Stomach (tissue), 4 donors: ENCODE data around the gene ZBTB43.

Experiments
- POLR2A ChIP-seq, 4 donors: fragments of 450-650 bp; IDR thresholded peaks; one replicate each; pipeline ENCODE4 v1.6.1; 2016; ENCODE audit warnings: antibody characterized with exemption in 4 of 4, control low read depth in 2 of 4, mild to moderate bottlenecking in 1 of 4, moderate library complexity in 1 of 4
- POLR2AphosphoS5 ChIP-seq, 3 donors: sonication (generic); formaldehyde crosslinking; IDR thresholded peaks; one replicate each; pipeline ENCODE4 v1.6.1; 2016; ENCODE audit warnings: antibody characterized with exemption in 3 of 3
- TF ChIP-seq, protein P1 (sequence below), 7 experiments: fragments of 450-650 bp in 4 of 7; fragments of 200-600 bp in 3 of 7; sonication (generic) in 3 of 7; IDR thresholded peaks; one replicate each; pipeline ENCODE4 v1.5.1; 2016 to 2019; ENCODE audit warnings: antibody characterized with exemption in 7 of 7, control low read depth in 2 of 7, mild to moderate bottlenecking in 1 of 7

DNA sequence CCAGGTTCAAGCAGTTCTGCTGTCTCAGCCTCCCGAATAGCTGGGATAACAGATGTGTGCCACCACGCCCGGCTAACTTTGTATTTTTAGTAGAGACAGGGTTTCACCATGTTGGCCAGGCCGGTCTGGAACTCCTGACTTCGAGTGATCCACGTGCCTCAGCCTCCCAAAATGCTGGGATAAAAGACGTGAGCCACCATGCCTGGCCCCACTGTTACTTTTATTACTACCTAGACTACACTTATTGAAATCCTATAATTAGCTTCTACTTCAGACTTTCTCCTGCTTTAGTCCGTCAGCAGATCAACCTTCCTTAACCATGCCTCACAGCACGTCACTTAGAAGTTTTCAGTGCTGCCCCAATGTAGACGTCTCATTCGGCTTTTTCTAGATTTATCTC is 8.2 kb downstream of the ZBTB43 start:
- no peak for TF ChIP-seq POLR2A (IDR thresholded peaks at IDR 0.05)
- TF ChIP-seq, protein P1, sequence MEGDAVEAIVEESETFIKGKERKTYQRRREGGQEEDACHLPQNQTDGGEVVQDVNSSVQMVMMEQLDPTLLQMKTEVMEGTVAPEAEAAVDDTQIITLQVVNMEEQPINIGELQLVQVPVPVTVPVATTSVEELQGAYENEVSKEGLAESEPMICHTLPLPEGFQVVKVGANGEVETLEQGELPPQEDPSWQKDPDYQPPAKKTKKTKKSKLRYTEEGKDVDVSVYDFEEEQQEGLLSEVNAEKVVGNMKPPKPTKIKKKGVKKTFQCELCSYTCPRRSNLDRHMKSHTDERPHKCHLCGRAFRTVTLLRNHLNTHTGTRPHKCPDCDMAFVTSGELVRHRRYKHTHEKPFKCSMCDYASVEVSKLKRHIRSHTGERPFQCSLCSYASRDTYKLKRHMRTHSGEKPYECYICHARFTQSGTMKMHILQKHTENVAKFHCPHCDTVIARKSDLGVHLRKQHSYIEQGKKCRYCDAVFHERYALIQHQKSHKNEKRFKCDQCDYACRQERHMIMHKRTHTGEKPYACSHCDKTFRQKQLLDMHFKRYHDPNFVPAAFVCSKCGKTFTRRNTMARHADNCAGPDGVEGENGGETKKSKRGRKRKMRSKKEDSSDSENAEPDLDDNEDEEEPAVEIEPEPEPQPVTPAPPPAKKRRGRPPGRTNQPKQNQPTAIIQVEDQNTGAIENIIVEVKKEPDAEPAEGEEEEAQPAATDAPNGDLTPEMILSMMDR (IDR thresholded peaks at IDR 0.05) = no peak
- no peak for TF ChIP-seq POLR2AphosphoS5 (IDR thresholded peaks at IDR 0.05)
